Neural cell (in vitro differentiated cells): ENCODE results near the gene RNASE7. TPM values are rescaled to one million over a fixed set of nuclear protein-coding genes. Genes with fewer than 3 reads are reported as not detected.

Source experiments
- H2AFZ ChIP-seq: fragments of 200-600, 300-800 bp; sonication (generic), shearing (Covaris generic); 2 replicates; pipeline ENCODE4 v1.6.0; 2014; ENCODE audit warnings: low read depth, mild to moderate bottlenecking, antibody characterized with exemption, low read length, moderate library complexity
- H3F3A ChIP-seq: fragments of 200-600 bp; shearing (Covaris generic); 2 replicates; pipeline ENCODE4 v1.6.1; 2016; ENCODE audit warnings: mild to moderate bottlenecking, moderate library complexity, mixed read lengths, antibody characterized with exemption, low read length; ENCODE audit not compliant: insufficient read depth, poor library complexity, severe bottlenecking
- H3K27ac ChIP-seq: fragments of 200-600, 300-800 bp; sonication (generic), shearing (Covaris generic); 2 replicates; pipeline ENCODE4 v1.5.1; 2014; ENCODE audit warnings: mild to moderate bottlenecking, low read length, moderate library complexity
- H3K27me3 ChIP-seq: fragments of 300-800, 200-600 bp; sonication (generic), shearing (Covaris generic); 2 replicates; pipeline ENCODE4 v1.6.0; 2014; ENCODE audit warnings: mild to moderate bottlenecking, low read depth, low read length, moderate library complexity; ENCODE audit not compliant: insufficient read depth
- H3K36me3 ChIP-seq: fragments of 300-800, 200-600 bp; sonication (generic), shearing (Covaris generic); 2 replicates; pipeline ENCODE4 v1.5.1; 2014; ENCODE audit warnings: mild to moderate bottlenecking, antibody characterized with exemption, low read length, moderate library complexity; ENCODE audit not compliant: insufficient read depth
- H3K4me2 ChIP-seq: fragments of 300-800, 200-600 bp; sonication (generic), shearing (Covaris generic); 2 replicates; pipeline ENCODE4 v1.6.0; 2014; ENCODE audit warnings: mild to moderate bottlenecking, low read length
- H3K4me3 ChIP-seq: fragments of 300-800, 200-600 bp; sonication (generic), shearing (Covaris generic); 2 replicates; pipeline ENCODE4 v1.5.1; 2014; ENCODE audit warnings: mild to moderate bottlenecking, low read length, moderate library complexity
- H3K79me2 ChIP-seq: fragments of 200-600 bp; shearing (Covaris generic); replicated peaks from 2 replicates; pipeline ENCODE4 v1.6.0; 2014; ENCODE audit warnings: mild to moderate bottlenecking, low read length, moderate library complexity; ENCODE audit not compliant: insufficient read depth
- H3K9ac ChIP-seq: fragments of 300-800, 200-600 bp; sonication (generic), shearing (Covaris generic); 2 replicates; pipeline ENCODE4 v1.6.1; 2016; ENCODE audit warnings: mild to moderate bottlenecking, low read length, mixed read lengths
- H3K9me2 ChIP-seq: fragments of 200-600 bp; shearing (Covaris generic); 2 replicates; pipeline ENCODE4 v1.6.1; 2016; ENCODE audit warnings: mild to moderate bottlenecking, low read length, mixed read lengths; ENCODE audit not compliant: insufficient read depth
- H3K9me3 ChIP-seq: fragments of 200-600, 300-800 bp; sonication (generic), shearing (Covaris generic); 2 replicates; pipeline ENCODE4 v1.6.1; 2016; ENCODE audit warnings: mild to moderate bottlenecking, mixed run types, low read length, moderate library complexity, mixed read lengths
- H4K20me1 ChIP-seq: fragments of 200-600 bp; shearing (Covaris generic); 2 replicates; pipeline ENCODE4 v1.6.1; 2016; ENCODE audit warnings: mild to moderate bottlenecking, mixed run types; ENCODE audit not compliant: insufficient read depth
- CTCF ChIP-seq: fragments of 450-650 bp; IDR thresholded peaks from 2 replicates; pipeline ENCODE4 v1.5.1; 2014; ENCODE audit warnings: antibody characterized with exemption, mild to moderate bottlenecking, moderate library complexity; ENCODE audit not compliant: poor library complexity, severe bottlenecking
- EP300 ChIP-seq: fragments of 450-650 bp; conservative IDR thresholded peaks from 2 replicates; pipeline ENCODE4 v1.6.1; 2014; ENCODE audit warnings: antibody characterized with exemption, mild to moderate bottlenecking, moderate library complexity; ENCODE audit not compliant: poor library complexity, severe bottlenecking
- EZH2 ChIP-seq: fragments of 200-600, 300-800 bp; shearing (Covaris generic), sonication (generic); IDR thresholded peaks from 2 replicates; pipeline ENCODE4 v1.6.1; 2014; ENCODE audit warnings: antibody characterized with exemption, low read length, borderline replicate concordance, mild to moderate bottlenecking; ENCODE audit not compliant: insufficient read depth, poor library complexity, severe bottlenecking
- MXI1 ChIP-seq: fragments of 450-650 bp; conservative IDR thresholded peaks from 2 replicates; pipeline ENCODE4 v1.6.1; 2014; ENCODE audit warnings: antibody characterized with exemption, mild to moderate bottlenecking; ENCODE audit not compliant: poor library complexity, severe bottlenecking
- POLR2AphosphoS5 ChIP-seq: IDR thresholded peaks from 2 replicates; pipeline ENCODE4 v1.6.1; 2012
- RAD21 ChIP-seq: fragments of 450-650 bp; conservative IDR thresholded peaks from 2 replicates; pipeline ENCODE4 v1.6.1; 2014; ENCODE audit warnings: antibody characterized with exemption, mild to moderate bottlenecking, moderate library complexity
- SMC3 ChIP-seq: fragments of 450-650 bp; conservative IDR thresholded peaks from 2 replicates; pipeline ENCODE4 v1.6.1; 2014; ENCODE audit warnings: antibody characterized with exemption, mild to moderate bottlenecking, moderate library complexity; ENCODE audit not compliant: poor library complexity
- TAF1 ChIP-seq: IDR thresholded peaks from 2 replicates; pipeline ENCODE4 v1.6.1; 2012; ENCODE audit warnings: low read depth
- polyA plus RNA-seq: library from polyadenylated mRNA; depleted of rRNA; stranded (reverse); fragments of >200 nt; gene quantifications from 2 replicates; pipeline ENCODE4 v1.2.3, GENCODE V29; 2014
- TF ChIP-seq, protein P1 (sequence below): IDR thresholded peaks from 2 replicates; pipeline ENCODE4 v1.6.1; 2012; ENCODE audit warnings: borderline replicate concordance

RNASE7 gene
- polyA plus RNA-seq, 1 donor from 2014 or later, result not detected

DNA sequence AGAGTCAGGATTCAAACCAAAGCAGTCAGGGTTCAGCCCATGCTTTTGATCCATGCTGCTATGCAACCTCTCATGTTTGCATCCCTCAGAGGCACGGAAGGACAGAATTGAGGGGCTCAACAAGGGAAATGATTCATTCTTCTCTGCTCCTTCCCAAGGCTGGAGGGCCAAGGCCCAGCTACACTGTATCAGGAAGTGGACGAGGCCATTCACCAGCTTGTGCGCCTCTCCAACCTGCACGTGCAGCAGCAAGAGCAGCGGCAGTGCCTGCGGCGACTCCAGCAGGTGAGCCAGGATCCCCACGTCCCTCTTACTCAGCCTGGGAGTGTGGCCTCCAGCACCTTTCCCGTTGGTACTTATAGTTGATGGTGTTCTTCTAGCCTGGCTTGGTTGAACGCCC is 36.6 kb downstream of the RNASE7 start:
- Histone ChIP-seq H3K9ac (no peak overlapping the region), H3K36me3 (peaks cover 5% of the 10 kb centered on the region), H4K20me1 (no peaks in the 10 kb centered on the region)

DNA sequence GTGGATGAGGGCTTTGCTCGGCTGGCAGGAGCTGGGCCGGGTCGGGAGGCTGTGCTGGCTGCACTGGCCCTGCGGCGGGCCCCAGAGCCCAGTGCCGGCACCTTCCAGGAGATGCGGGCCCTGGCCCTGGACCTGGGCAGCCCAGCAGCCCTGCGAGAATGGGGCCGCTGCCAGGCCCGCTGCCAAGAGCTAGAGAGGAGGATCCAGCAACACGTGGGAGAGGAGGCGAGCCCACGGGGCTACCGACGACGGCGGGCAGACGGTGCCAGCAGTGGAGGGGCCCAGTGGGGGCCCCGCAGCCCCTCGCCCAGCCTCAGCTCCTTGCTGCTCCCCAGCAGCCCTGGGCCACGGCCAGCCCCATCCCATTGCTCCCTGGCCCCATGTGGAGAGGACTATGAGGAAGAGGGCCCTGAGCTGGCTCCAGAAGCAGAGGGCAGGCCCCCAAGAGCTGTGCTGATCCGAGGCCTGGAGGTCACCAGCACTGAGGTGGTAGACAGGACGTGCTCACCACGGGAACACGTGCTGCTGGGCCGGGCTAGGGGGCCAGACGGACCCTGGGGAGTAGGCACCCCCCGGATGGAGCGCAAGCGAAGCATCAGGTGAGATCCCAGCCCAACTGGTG is 39.5 kb downstream of the RNASE7 start:
- TF ChIP-seq, protein P1, sequence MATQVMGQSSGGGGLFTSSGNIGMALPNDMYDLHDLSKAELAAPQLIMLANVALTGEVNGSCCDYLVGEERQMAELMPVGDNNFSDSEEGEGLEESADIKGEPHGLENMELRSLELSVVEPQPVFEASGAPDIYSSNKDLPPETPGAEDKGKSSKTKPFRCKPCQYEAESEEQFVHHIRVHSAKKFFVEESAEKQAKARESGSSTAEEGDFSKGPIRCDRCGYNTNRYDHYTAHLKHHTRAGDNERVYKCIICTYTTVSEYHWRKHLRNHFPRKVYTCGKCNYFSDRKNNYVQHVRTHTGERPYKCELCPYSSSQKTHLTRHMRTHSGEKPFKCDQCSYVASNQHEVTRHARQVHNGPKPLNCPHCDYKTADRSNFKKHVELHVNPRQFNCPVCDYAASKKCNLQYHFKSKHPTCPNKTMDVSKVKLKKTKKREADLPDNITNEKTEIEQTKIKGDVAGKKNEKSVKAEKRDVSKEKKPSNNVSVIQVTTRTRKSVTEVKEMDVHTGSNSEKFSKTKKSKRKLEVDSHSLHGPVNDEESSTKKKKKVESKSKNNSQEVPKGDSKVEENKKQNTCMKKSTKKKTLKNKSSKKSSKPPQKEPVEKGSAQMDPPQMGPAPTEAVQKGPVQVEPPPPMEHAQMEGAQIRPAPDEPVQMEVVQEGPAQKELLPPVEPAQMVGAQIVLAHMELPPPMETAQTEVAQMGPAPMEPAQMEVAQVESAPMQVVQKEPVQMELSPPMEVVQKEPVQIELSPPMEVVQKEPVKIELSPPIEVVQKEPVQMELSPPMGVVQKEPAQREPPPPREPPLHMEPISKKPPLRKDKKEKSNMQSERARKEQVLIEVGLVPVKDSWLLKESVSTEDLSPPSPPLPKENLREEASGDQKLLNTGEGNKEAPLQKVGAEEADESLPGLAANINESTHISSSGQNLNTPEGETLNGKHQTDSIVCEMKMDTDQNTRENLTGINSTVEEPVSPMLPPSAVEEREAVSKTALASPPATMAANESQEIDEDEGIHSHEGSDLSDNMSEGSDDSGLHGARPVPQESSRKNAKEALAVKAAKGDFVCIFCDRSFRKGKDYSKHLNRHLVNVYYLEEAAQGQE, result no peak
- TF ChIP-seq RAD21, result no peak
- no peak for TF ChIP-seq MXI1
- TF ChIP-seq EZH2, result no peak
- TF ChIP-seq TAF1, result no peak
- TF ChIP-seq POLR2AphosphoS5, result no peak
- TF ChIP-seq SMC3, result no peak
- no peak for TF ChIP-seq EP300
- Histone ChIP-seq H3K27me3 (no peaks in the 10 kb centered on the region), H3F3A (peaks cover 10% of the 10 kb centered on the region)

More for the DNA sequence above, 36.6 kb downstream of the RNASE7 start:
- H3K9me3 ChIP-seq, result no peaks in the 10 kb centered on the region
- no peaks in the 10 kb centered on the region for H3F3A ChIP-seq
- no peak overlapping the region for H3K27ac ChIP-seq
- H3K4me3 ChIP-seq, result no peak overlapping the region
- H3K4me2 ChIP-seq, result no peak overlapping the region
- no peaks in the 10 kb centered on the region for H3K9me2 ChIP-seq
- no peak overlapping the region for H2AFZ ChIP-seq
- no peaks in the 10 kb centered on the region for H3K79me2 ChIP-seq
- TF ChIP-seq MXI1, result no peak
- TF ChIP-seq EP300, result no peak
- H3K27me3 ChIP-seq, result no peaks in the 10 kb centered on the region

GRCh38 chr14:21083565-21084325 is 41.6 kb downstream of the RNASE7 start:
- H3K79me2 ChIP-seq, result no peaks in the 10 kb centered on the region
- no peak overlapping the region for H3K27ac ChIP-seq
- TF ChIP-seq SMC3, result no peak
- TF ChIP-seq RAD21, result no peak
- TF ChIP-seq CTCF, result no peak
- no peak for TF ChIP-seq TAF1
- TF ChIP-seq EZH2, result no peak
- TF ChIP-seq MXI1, result no peak
- TF ChIP-seq, protein P1, result no peak
- no peak for TF ChIP-seq EP300
- H4K20me1 ChIP-seq, result no peaks in the 10 kb centered on the region
- H3K36me3 ChIP-seq, result peaks cover 8% of the 10 kb centered on the region
- no peak overlapping the region for H3K9ac ChIP-seq
- H3K9me2 ChIP-seq, result no peaks in the 10 kb centered on the region
- H3K9me3 ChIP-seq, result no peaks in the 10 kb centered on the region
- H3K4me3 ChIP-seq, result no peak overlapping the region
- H3K27me3 ChIP-seq, result no peaks in the 10 kb centered on the region
- no peak overlapping the region for H2AFZ ChIP-seq
- peaks cover 22% of the 10 kb centered on the region for H3F3A ChIP-seq
- H3K4me2 ChIP-seq, result no peak overlapping the region

More for the DNA sequence above, 39.5 kb downstream of the RNASE7 start:
- H3K36me3 ChIP-seq, result peaks cover 8% of the 10 kb centered on the region
- no peak overlapping the region for H3K9ac ChIP-seq
- no peaks in the 10 kb centered on the region for H3K79me2 ChIP-seq
- no peak overlapping the region for H3K27ac ChIP-seq
- no peak overlapping the region for H3K4me3 ChIP-seq
- no peaks in the 10 kb centered on the region for H4K20me1 ChIP-seq
- no peaks in the 10 kb centered on the region for H3K9me2 ChIP-seq
- H3K4me2 ChIP-seq, result no peak overlapping the region
- no peak overlapping the region for H2AFZ ChIP-seq
- H3K9me3 ChIP-seq, result no peaks in the 10 kb centered on the region
